ENCODE results near the gene KCNB1. TPM values are rescaled to one million over a fixed set of nuclear protein-coding genes. Genes with fewer than 3 reads are reported as not detected.

KCNB1 gene
- total and polyA plus RNA-seq, 12 donors: 0.64 to 4.2 (median 1.1) TPM

GRCh38 chr20:49523767-49524360, 41.4 kb upstream of the KCNB1 start:
- no peaks in the 10 kb centered on the region for H3K4me1 ChIP-seq
- no peak for TF ChIP-seq CTCF (IDR thresholded peaks at IDR 0.05)
- no peak overlapping the region for H3K27ac ChIP-seq
- ATAC-seq (no peak), DNase-seq (no peak)
- H3K36me3 ChIP-seq: peaks cover 0 to 42% (median 0%) of the 10 kb centered on the region in 9 donors
- H3K27me3 ChIP-seq: no peaks in the 10 kb centered on the region
- no peak overlapping the region for H3K4me3 ChIP-seq
- intact Hi-C loops (cut with DNase I): no loop called here
- no peaks in the 10 kb centered on the region for H3K9me3 ChIP-seq
- 95% methylated on average over 8 of the region's 8 CpGs for WGBS, 2 donors

GRCh38 chr20:49521356-49521755, 38.9 kb upstream of the KCNB1 start:
- Histone ChIP-seq H3K27ac (no peak overlapping the region), H3K4me3 (no peak overlapping the region), H3K9me3 (no peaks in the 10 kb centered on the region), H3K4me1 (no peaks in the 10 kb centered on the region), H3K27me3 (peaks cover 0 to 2% (median 0%) of the 10 kb centered on the region in 7 donors), H3K36me3 (peaks cover 0 to 35% (median 0%) of the 10 kb centered on the region in 9 donors)
- WGBS, 2 donors: 59 to 71% methylated on average over 4 of the region's 4 CpGs
- intact Hi-C loops (cut with DNase I): no loop called here
- DNase-seq: no peak
- no peak for TF ChIP-seq CTCF (IDR thresholded peaks at IDR 0.05)
- no peak for ATAC-seq

DNA sequence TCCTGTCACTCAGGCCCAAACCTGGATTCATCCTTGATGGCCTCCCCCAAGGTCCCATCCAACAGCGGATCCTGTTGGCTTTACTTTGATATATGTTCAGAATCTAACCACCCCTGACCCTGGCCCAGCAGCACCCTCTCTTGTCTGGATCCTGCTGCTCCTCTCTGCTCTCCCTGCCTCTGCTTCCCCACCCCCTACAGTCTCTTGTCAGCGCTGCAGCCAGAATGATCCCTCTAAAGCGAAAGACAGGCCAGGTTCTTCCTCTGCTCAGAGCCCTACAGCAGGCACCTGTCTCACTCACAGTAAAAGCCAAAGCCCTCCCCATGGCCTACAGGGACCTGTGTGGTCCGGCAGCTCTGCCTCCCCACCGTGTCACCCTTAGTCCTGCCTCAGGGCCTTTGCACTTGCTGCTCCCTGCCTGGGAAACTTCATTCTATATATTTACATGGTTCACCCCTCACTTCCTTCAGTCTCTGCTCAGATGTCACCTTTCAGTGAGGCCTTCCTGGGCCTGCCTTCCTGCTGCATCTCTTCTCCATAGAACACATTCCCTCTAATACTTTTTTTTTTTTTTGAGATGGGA, 37.4 kb upstream of the KCNB1 start:
- no peak for DNase-seq
- Histone ChIP-seq H3K27me3 (peaks cover 0 to 2% (median 0%) of the 10 kb centered on the region in 7 donors), H3K9me3 (no peaks in the 10 kb centered on the region), H3K4me3 (no peak overlapping the region), H3K27ac (no peak overlapping the region), H3K36me3 (peaks cover 0 to 40% (median 0%) of the 10 kb centered on the region in 9 donors), H3K4me1 (no peaks in the 10 kb centered on the region)
- 79 to 89% methylated on average over 5 of the region's 5 CpGs for WGBS, 2 donors
- intact Hi-C loops (cut with DNase I): no loop called here
- no peak for TF ChIP-seq CTCF (IDR thresholded peaks at IDR 0.05)
- no peak for ATAC-seq

GRCh38 chr20:49519212-49519712, 36.8 kb upstream of the KCNB1 start:
- Histone ChIP-seq H3K27me3 (peaks cover 0 to 2% (median 0%) of the 10 kb centered on the region in 7 donors), H3K27ac (no peak overlapping the region), H3K4me3 (no peak overlapping the region), H3K36me3 (peaks cover 0 to 41% (median 0%) of the 10 kb centered on the region in 9 donors), H3K4me1 (no peaks in the 10 kb centered on the region), H3K9me3 (no peaks in the 10 kb centered on the region)
- WGBS, 2 donors: 55 to 64% methylated on average over 4 of the region's 4 CpGs
- intact Hi-C loops (cut with DNase I): no loop called here
- DNase-seq (no peak), ATAC-seq (no peak)
- TF ChIP-seq CTCF (IDR thresholded peaks at IDR 0.05): no peak
